HFFc6 (cell line): ENCODE data around the gene OAS2. TPM values are rescaled to one million over a fixed set of nuclear protein-coding genes. Genes with fewer than 3 reads are reported as not detected.

ENCODE experiments used
- DNase-seq: peaks from one replicate; pipeline ENCODE4 v3.0.0-alpha.2; 2018
- H3K27ac Mint-ChIP-seq: 2 replicates; pipeline ENCODE4 v1.8.0; 2020; ENCODE audit warnings: mild to moderate bottlenecking, mixed read lengths
- H3K27me3 Mint-ChIP-seq: 2 replicates; pipeline ENCODE4 v1.8.0; 2021; ENCODE audit warnings: mild to moderate bottlenecking, moderate library complexity, mixed read lengths; ENCODE audit not compliant: insufficient read depth
- H3K36me3 Mint-ChIP-seq: 2 replicates; pipeline ENCODE4 v1.8.0; 2021; ENCODE audit warnings: low read depth, mixed read lengths
- H3K4me1 Mint-ChIP-seq: 2 replicates; pipeline ENCODE4 v1.8.0; 2020; ENCODE audit warnings: low read depth, mixed read lengths
- H3K4me3 Mint-ChIP-seq: 2 replicates; pipeline ENCODE4 v1.8.0; 2020; ENCODE audit warnings: mild to moderate bottlenecking, moderate library complexity, mixed read lengths
- H3K9me3 Mint-ChIP-seq: 2 replicates; pipeline ENCODE4 v1.8.0; 2020; ENCODE audit warnings: mild to moderate bottlenecking, mixed read lengths
- CTCF ChIP-seq: fragments of 200-600 bp; sonication (generic); IDR thresholded peaks from 2 replicates; pipeline ENCODE4 v1.5.0; 2021; ENCODE audit warnings: antibody characterized with exemption, mild to moderate bottlenecking
- total RNA-seq, 6 experiments: library from RNA; stranded (reverse); fragmentation: NEBNext Ultra II Directional; extraction: Animal tissue kit (Norgen Biotek cat#: 25700); gene quantifications; 2 replicates in 1 of 6; 3 replicates in 5 of 6; pipeline ENCODE4 v1.2.3, GENCODE V29; 2021

Gene OAS2
- total RNA-seq, 6 experiments from 2014 or later, result 0.28 to 0.63 (median 0.47) TPM

GRCh38 chr12:112961074-112961473 lies 17.2 kb upstream of the OAS2 start:
- Mint-ChIP-seq H3K27ac (no peak overlapping the region), H3K4me3 (no peak overlapping the region), H3K9me3 (peaks cover 12% of the 10 kb centered on the region), H3K27me3 (no peaks in the 10 kb centered on the region), H3K4me1 (no peaks in the 10 kb centered on the region), H3K36me3 (peaks cover 24% of the 10 kb centered on the region; the same call in 1 of the 2 replicates)
- no peak for DNase-seq
- TF ChIP-seq CTCF, result no peak

- Mint-ChIP-seq H3K4me3 (no peak overlapping the region), H3K4me1 (no peaks in the 10 kb centered on the region), H3K36me3 (peaks cover 24% of the 10 kb centered on the region; the same call in 1 of the 2 replicates), H3K9me3 (peaks cover 12% of the 10 kb centered on the region), H3K27ac (no peak overlapping the region), H3K27me3 (no peaks in the 10 kb centered on the region)
- no peak for DNase-seq
- TF ChIP-seq CTCF, result no peak
Measured at GRCh38 chr12:112961536-112961935, 16.8 kb upstream of the OAS2 start.

GRCh38 chr12:112962561-112962960 lies 15.8 kb upstream of the OAS2 start:
- Mint-ChIP-seq H3K36me3 (peaks cover 24% of the 10 kb centered on the region; the same call in 1 of the 2 replicates), H3K27me3 (no peaks in the 10 kb centered on the region), H3K4me1 (no peaks in the 10 kb centered on the region), H3K27ac (no peak overlapping the region), H3K4me3 (no peak overlapping the region), H3K9me3 (peaks cover 11% of the 10 kb centered on the region)
- TF ChIP-seq CTCF, result no peak
- DNase-seq, result no peak

DNA sequence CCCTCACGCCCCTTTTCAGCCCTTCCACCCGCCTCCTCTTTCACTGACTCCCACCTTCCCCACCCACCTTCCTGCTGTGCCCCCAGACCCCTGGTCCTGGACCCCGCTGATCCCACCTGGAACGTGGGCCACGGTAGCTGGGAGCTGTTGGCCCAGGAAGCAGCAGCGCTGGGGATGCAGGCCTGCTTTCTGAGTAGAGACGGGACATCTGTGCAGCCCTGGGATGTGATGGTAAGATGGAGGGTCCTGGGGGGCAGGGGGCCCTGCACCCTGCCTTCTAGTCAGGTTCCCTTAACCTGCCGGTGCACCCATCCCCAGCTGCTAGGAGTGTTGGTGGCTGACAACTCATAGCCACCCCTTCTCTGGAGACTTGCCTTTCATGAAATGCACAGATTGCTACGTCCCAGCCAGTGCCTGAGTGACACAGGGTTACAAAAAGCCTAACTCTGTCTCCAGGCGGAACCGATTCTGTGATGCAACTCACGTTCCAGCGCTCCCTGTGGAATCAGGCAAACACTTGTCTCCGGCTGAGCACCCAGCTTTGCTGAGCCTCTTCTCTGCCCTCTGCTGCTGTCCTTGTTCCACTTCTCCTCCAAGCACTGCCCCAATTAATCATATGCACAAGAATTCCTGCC lies 15.0 kb upstream of the OAS2 start:
- H3K27ac Mint-ChIP-seq, result no peak overlapping the region
- no peak for TF ChIP-seq CTCF
- no peak for DNase-seq
- H3K36me3 Mint-ChIP-seq, result peaks cover 19% of the 10 kb centered on the region; the same call in 1 of the 2 replicates
- H3K27me3 Mint-ChIP-seq, result no peaks in the 10 kb centered on the region
- H3K4me1 Mint-ChIP-seq, result no peaks in the 10 kb centered on the region
- peaks cover 5% of the 10 kb centered on the region for H3K9me3 Mint-ChIP-seq
- H3K4me3 Mint-ChIP-seq, result no peak overlapping the region

DNA sequence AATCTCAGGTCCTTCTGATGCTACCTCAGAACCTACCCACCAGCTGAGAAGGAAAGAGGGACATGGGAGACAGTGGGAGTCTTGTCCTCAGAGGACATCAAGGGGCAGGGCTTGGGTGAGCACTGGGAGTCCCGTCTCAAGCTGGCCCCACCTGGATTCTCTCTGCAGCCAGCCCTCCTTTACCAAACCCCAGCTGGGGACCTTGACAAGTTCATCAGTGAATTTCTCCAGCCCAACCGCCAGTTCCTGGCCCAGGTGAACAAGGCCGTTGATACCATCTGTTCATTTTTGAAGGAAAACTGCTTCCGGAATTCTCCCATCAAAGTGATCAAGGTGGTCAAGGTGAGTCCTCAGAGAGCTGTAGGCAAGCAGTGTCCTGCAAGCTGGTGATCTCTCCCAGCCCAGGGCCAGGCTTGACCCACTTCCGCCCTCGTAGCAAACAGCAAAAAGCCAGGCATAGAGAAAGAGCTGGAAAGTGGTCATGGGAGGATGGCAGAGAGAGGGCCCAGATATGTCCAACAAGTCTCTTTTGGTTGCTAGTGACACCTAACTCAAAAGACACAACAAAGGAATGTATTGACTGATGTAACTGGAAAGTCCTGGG lies 14.2 kb upstream of the OAS2 start:
- DNase-seq, result no peak
- no peaks in the 10 kb centered on the region for H3K27me3 Mint-ChIP-seq
- H3K9me3 Mint-ChIP-seq, result peaks cover 5% of the 10 kb centered on the region
- no peak overlapping the region for H3K4me3 Mint-ChIP-seq
- H3K27ac Mint-ChIP-seq, result no peak overlapping the region
- TF ChIP-seq CTCF, result no peak
- no peaks in the 10 kb centered on the region for H3K4me1 Mint-ChIP-seq
- H3K36me3 Mint-ChIP-seq, result peaks cover 19% of the 10 kb centered on the region; the same call in 1 of the 2 replicates
